ENCODE measurements around the gene ACER2. TPM values are rescaled to one million over a fixed set of nuclear protein-coding genes. Genes with fewer than 3 reads are reported as not detected.

The ACER2 gene
- total and polyA plus RNA-seq, 2 of the 8 experiments (the other 6 are each of a cell fraction or from before 2014, with no cell fraction given), result 7.4 to 8.8 TPM

DNA sequence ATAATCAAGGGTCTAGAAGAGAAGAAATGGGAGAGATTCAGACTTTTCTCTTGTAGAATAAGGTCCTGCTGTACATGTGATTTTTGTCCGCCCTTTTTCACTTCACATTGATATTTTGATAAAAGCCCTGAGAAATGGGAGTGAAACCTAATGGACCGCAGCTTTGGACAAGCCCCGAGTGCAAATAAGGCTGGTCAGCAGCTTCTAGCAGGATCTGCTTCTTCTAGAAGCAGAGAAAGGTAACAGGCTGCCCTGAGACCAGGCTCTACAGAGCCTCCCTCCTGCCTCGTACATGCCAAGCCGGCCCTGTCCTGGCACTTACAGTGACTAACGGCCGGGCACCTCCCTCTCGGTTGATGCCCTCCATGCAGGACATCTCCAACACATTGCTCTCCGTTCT, 33.4 kb downstream of the ACER2 start:
- no peak overlapping the region for H3K27ac ChIP-seq (ENCODE audit: low read depth, low read length)
- WGBS, 2 experiments (ENCODE audit: extremely low coverage in 1 of 2, insufficient coverage in 1 of 2, insufficient read length in 1 of 2, insufficient replicate concordance in 2 of 2, low coverage in 1 of 2, low lambda C conversion rate in 2 of 2, missing lambda C conversion rate in 1 of 2), result 95% methylated on average over 9 of the region's 9 CpGs; no CpG with 5 or more reads in 1 of the 2 experiments
- 0 out of 2 replicates have a peak, but pooled peaks cover 5% of the 10 kb centered on the region for H3K23me2 ChIP-seq (ENCODE audit: low read depth, low read length)
- no peak overlapping the region for H2BK12ac ChIP-seq (ENCODE audit: low read depth, low read length)
- H2BK15ac ChIP-seq (ENCODE audit: low read length), result no peak overlapping the region; the same call in 1 of the 2 replicates
- no peak overlapping the region for H3K56ac ChIP-seq (replicated peaks; ENCODE audit: insufficient read length, low read depth, low read length)
- H2BK5ac ChIP-seq (ENCODE audit: low read depth, low read length), result no peak overlapping the region
- H2AK5ac ChIP-seq (ENCODE audit: low read depth, low read length), result no peak overlapping the region
- no peaks in the 10 kb centered on the region for H3K9me3 ChIP-seq (ENCODE audit: insufficient read depth in 2 of 2, low read depth in 1 of 2, low read length in 1 of 2)
- no peak overlapping the region for H2BK20ac ChIP-seq (ENCODE audit: low read length)
- H3K4me2 ChIP-seq (ENCODE audit: insufficient read depth in 1 of 2, low read depth in 2 of 2, low read length in 2 of 2), result no peak overlapping the region
- no peak for FAIRE-seq
- H4K5ac ChIP-seq (ENCODE audit: insufficient read length, low read depth, low read length), result no peak overlapping the region
- no peaks in the 10 kb centered on the region for H3K79me2 ChIP-seq (ENCODE audit: control insufficient read depth in 1 of 2, insufficient read depth in 2 of 2, low read length in 2 of 2)
- no peak overlapping the region for H3K4me3 ChIP-seq (ENCODE audit: extremely low read depth in 1 of 4, insufficient read depth in 2 of 4, low read depth in 3 of 4, low read length in 4 of 4)
- no peaks in the 10 kb centered on the region for H4K20me1 ChIP-seq (replicated peaks in 1 of 2; ENCODE audit: control insufficient read depth in 1 of 2, insufficient read depth in 2 of 2, low read length in 2 of 2)
- no peak overlapping the region; the same call in 1 of the 2 replicates for H3K18ac ChIP-seq (ENCODE audit: extremely low read depth, low read length)
- CTCF ChIA-PET (ENCODE audit: partially characterized antibody), result interaction anchor here (1.0 to 2.9 kb wide), 3 partner anchors 12 to 71 kb away, joined by 3 to 12 read pairs (median 3); no protein-coding TSS in a partner anchor
- no peak overlapping the region for H2AFZ ChIP-seq (ENCODE audit: low read length)
- H3K4ac ChIP-seq (replicated peaks; ENCODE audit: insufficient read length, low read depth, low read length), result no peak overlapping the region
- H3K27me3 ChIP-seq (replicated peaks in 1 of 4; ENCODE audit: control insufficient read depth in 3 of 4, extremely low read depth in 1 of 4, insufficient read depth in 3 of 4, low read length in 3 of 4), result no peaks in the 10 kb centered on the region
- no peak overlapping the region for H2BK120ac ChIP-seq (replicated peaks; ENCODE audit: low read depth, low read length)
- H3K23ac ChIP-seq (ENCODE audit: insufficient read length), result no peak overlapping the region
- peaks cover 14 to 23% (median 19%) of the 10 kb centered on the region in 4 experiments for H3K4me1 ChIP-seq (replicated peaks in 1 of 4; ENCODE audit: control insufficient read depth in 3 of 4, insufficient read depth in 4 of 4, low read length in 3 of 4)
- no peaks in the 10 kb centered on the region for H3K79me1 ChIP-seq (ENCODE audit: low read depth, low read length)
- POLR2A ChIA-PET (ENCODE audit: partially characterized antibody), result interaction anchor here (0.6 to 4.4 kb wide), 2 partner anchors 17 to 64 kb away, joined by 3 to 33 read pairs; partner anchors contain the start of gene RPS6
- H3K9ac ChIP-seq (replicated peaks in 1 of 4; ENCODE audit: extremely low read depth in 1 of 4, low read depth in 3 of 4, low read length in 3 of 4), result no peak overlapping the region
- no peak for DNase-seq (ENCODE audit: low read depth in 1 of 2, low spot score in 2 of 2)
- no peak overlapping the region for H4K91ac ChIP-seq (replicated peaks; ENCODE audit: insufficient read length, low read length)
- peaks cover 0 to 13% (median 1%) of the 10 kb centered on the region in 4 experiments; a peak in 2 of 8 replicates for H3K36me3 ChIP-seq (ENCODE audit: control insufficient read depth in 2 of 4, insufficient read depth in 4 of 4, low read length in 3 of 4)
- H4K8ac ChIP-seq (ENCODE audit: extremely low read depth, insufficient read depth, low read length), result no peak overlapping the region
- H3K14ac ChIP-seq (ENCODE audit: insufficient read length), result no peak overlapping the region
- TF ChIP-seq FOSL1 (IDR thresholded peaks at IDR 0.05; ENCODE audit: insufficient read depth, low read depth, low read length) (no peak), SIX5 (IDR thresholded peaks at IDR 0.05; ENCODE audit: low read depth, low read length) (no peak), SIN3A (conservative IDR thresholded peaks at IDR 0.05 in 1 of 2, IDR thresholded peaks at IDR 0.05 in 1 of 2; ENCODE audit: low read depth in 1 of 2, low read length in 2 of 2) (no peak), GABPA (IDR thresholded peaks at IDR 0.05; ENCODE audit: borderline replicate concordance, insufficient read depth, low read length) (no peak), TCF12 (IDR thresholded peaks at IDR 0.05; ENCODE audit: low read depth, low read length) (no peak), YY1 (IDR thresholded peaks at IDR 0.05; ENCODE audit: low read depth, low read length) (no peak), ATF3 (IDR thresholded peaks at IDR 0.05; ENCODE audit: insufficient read depth, low read depth, low read length) (no peak), RNF2 (IDR thresholded peaks at IDR 0.05; ENCODE audit: borderline replicate concordance, low read depth, low read length, missing control alignments, poor library complexity, severe bottlenecking) (no peak), NANOG (IDR thresholded peaks at IDR 0.05; ENCODE audit: insufficient read depth, low read depth, low read length, poor library complexity, severe bottlenecking) (no peak), SAP30 (IDR thresholded peaks at IDR 0.05; ENCODE audit: insufficient read depth, insufficient replicate concordance, low read length) (no peak), RXRA (IDR thresholded peaks at IDR 0.05; ENCODE audit: insufficient read depth, low read depth, low read length) (no peak), CBX8 (IDR thresholded peaks at IDR 0.05; ENCODE audit: borderline replicate concordance, low read depth, low read length) (no peak)

Measured in H1 (cell line).